SKM-1 treated with dmso at 0.1 percent for 144 hours (cell line): ENCODE data around the gene CSAD.
A peak's percentile ranks its signal among the peaks of the same experiment; 100 is the strongest.

Source experiments
- DNase-seq: peaks from one replicate; lab custom pipeline; 2025; ENCODE audit not compliant: unreplicated experiment; lab: John Stamatoyannopoulos, UW

CSAD gene, protein sequence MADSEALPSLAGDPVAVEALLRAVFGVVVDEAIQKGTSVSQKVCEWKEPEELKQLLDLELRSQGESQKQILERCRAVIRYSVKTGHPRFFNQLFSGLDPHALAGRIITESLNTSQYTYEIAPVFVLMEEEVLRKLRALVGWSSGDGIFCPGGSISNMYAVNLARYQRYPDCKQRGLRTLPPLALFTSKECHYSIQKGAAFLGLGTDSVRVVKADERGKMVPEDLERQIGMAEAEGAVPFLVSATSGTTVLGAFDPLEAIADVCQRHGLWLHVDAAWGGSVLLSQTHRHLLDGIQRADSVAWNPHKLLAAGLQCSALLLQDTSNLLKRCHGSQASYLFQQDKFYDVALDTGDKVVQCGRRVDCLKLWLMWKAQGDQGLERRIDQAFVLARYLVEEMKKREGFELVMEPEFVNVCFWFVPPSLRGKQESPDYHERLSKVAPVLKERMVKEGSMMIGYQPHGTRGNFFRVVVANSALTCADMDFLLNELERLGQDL

DNA sequence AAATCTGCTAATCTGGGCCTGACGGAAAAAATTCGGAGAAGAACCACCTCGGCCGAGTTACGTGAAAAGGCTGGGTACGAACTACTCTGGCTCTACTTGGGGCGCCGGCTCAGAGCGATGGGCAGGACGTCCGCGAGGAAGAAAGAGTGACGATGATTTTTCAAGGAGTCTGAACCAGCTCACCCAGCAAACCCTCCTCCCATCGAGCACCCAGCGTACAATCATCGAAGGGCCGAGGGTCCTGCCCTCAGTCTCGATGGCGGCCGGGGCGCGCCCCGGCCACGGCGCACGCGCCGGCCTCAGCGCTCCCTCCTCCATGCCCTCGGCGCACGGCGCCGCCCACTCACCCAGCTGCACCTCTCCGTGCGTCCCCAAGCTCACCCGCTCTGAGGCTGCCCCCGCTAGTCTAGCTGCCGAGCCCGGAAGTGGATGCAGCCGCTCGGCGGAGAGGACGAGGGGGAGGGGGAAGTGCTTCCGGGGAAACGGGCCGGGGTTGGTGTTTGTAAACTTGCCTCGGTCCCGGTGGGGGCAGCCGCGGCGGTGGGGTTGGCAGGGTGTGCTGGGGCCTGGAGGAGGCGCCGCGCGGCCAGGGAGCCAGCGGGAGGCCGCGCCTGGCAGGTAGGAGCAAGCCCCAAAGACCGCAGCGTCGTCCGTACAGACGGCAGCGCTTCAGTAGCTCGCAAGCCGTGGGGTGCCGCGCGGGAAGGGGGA is at the start of gene CSAD, which contains the start of gene ZNF740:
CSAD (minus strand) TSS at position 706 of the 711 bp plus-strand sequence. CDS start 7,455 bp downstream, outside the sequence.
ZNF740 (plus strand) TSS at position 503 of the 711 bp plus-strand sequence. CDS start 1,262 bp downstream, outside the sequence.
- peak; percentile 82 for DNase-seq

DNA sequence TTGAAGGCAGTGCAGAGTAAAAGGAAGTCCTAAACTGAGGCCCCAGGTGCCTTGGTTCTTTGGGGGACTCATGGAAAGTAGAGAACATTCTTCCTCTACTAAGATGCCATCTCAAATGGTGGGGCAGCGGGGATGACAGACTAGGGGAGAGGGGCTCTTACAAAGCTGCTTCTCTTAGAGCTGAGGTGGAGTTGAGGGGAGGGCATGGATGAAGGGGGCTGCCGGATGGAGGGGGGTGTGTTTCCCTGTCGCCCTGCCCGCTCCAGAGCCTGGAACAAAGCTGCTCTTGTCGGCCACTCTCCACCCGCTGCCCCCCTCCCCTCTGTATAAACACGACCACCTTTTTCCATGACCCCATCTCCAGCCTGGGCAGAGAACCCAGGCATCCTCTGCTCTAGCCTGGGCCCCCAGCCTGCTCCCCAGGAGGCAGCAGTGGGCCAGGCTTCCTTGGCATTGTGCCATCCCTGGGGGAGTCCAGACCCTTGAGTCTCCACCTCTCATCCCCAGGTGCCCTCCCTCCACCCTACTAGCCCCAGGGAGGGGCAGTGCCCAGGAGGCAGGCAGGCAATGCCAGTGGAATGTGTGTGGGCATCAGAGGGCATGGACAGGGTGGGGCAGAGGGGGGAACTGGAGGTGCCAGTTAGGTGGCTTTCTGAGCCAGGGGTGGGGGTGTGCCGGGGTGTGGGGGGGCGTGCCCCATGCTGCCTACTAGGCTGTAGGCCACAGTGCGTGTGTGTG is 49.6 kb upstream of the CSAD start:
- DNase-seq, result no peak

DNA sequence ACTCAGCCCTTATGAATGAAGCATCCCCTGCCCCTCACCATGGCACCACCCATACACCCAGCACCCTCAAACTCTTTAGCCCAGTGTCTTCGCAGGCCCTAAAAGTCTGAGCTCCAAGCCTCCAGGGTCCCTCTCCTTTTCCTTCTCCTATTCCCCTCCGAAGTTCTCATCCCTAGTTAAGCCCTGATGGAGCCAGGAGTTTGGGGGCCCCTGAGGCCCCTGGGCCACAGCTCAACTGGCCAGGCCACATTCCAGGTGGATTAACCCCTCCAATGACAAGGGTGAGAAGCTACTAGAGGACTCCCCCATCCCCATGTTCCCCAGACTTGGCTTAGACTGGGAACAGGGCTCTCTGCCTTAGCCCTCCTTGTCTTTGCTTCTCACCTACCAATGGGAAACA is 48.7 kb upstream of the CSAD start:
- DNase-seq, result no peak

DNA sequence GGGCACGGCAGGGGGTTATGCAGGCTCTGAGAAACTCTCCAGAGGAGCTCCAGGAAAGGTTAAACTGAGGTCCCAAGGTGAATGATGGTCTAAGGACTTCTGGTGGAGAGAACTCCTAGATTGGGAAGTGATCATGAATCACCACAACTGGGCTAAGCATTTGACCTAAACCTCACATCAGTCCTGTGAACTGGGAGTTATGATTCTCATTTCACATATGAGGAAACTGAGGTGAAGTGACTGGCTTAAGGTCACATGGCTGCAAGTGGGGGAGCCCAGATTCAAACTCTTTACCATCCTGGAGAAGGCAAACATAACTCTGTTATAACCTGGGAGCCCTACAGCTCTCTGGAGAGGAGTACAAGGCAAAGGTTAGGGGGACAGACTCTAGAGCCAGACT is 47.1 kb upstream of the CSAD start:
- DNase-seq, result no peak

DNA sequence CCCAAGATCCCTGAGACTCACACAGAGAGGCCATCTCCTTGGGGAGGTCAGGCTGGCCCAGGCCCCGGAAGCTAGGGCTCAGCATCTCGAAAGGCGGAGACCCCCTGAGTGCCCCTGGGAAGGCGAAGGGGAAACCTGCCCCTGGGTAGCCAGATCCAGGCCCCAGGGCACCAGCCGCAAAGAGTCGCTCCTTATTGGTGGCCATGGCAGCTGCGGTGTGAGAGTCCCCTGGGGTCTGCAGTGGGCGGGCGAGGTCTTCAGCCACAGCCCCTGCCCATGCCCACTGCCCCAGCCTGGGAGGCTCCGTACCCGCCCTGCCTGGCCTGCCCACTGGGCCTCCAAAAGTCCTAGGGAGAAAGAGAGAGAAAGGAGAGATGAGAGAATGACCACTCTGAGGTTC is 46.6 kb upstream of the CSAD start:
- no peak for DNase-seq

DNA sequence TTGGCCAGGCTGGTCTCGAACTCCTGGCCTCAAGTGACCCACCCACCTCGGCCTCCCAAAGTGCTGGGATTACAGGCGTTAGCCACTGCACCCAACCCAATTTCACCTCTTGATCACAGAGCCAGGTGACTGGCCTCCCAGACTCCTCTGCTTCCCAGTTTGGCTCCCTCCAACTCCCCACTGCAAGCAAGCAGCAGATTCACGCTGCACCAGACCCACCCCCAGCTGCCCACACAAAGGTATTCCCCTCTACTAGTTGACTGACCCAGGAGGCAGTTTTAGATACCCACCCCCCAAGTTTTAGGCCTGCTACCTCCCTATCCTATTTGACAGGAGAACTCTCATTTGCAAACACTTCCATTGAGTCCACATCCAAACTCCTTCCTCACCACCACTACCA is 46.1 kb upstream of the CSAD start:
- DNase-seq, result no peak

DNA sequence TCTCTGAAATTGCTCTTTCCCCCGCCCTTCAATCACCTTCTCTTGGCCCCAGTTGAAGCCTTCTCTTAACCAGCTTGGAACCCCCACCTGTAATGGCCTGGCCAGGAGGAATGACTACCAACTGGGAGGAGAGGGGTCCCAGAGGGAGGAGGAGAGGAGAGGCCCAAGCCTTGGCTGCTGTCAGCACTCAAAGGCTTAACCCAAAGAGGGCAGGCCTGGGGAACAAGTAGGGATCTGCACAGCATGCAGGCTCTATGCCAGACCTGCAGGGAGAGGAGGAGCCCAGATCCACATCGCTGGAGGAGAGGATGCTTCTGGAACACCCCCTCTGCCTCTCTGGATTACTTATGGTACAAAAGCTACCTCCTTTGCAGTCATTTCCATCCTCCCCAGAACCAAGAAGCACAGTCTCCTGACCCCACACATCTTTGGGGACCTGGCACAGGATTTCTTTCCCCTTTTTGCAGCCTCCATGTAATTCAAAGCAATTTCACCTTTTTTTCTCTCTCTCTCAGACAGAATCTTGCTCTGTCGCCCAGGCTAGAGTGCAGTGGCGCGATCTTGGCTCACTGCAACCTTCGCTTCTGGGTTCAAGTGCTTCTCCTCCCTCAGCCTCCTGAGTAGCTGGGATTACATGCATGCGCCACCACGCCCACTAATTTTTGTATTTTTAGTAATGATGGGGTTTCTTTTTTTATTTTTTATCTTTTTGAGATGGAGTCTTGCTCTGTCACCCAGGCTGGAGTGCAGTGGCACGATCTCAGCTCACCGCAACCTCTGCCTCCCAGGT is 45.1 kb upstream of the CSAD start:
- no peak for DNase-seq

DNA sequence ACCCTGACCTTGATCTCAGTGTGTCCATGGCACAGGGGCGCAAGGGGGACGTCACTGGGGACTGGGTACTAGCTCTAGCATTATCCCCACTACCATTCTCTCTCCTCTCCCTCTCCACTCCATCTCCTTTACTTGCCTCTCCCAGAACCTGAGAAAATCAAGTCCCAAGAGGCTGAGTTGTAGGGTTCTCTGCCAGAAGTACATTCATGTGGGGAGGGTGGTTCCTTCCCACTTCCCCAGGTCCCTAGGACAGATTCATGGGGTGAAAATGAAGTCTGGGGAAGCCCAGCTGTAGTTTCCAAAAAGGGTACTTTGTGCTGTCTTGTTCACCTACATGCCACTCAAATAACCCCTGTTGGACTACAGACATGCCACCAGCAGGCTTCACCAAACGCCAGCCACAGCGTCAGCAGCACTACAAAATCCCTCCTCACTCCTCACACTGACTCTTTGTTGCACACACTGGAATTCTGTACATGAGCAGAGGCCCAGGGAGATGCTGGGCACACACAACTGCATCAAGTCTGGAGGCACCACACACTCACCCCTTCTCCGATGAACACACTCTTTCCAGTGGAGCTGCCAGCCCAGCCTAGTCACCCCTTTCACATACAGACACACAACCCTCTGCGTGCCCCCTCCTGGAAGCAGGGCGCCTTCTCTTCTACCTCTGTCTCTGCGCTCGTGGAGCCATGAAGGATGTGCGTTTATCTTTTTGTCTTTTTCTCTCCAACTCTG is 44.3 kb upstream of the CSAD start:
- DNase-seq, result no peak

DNA sequence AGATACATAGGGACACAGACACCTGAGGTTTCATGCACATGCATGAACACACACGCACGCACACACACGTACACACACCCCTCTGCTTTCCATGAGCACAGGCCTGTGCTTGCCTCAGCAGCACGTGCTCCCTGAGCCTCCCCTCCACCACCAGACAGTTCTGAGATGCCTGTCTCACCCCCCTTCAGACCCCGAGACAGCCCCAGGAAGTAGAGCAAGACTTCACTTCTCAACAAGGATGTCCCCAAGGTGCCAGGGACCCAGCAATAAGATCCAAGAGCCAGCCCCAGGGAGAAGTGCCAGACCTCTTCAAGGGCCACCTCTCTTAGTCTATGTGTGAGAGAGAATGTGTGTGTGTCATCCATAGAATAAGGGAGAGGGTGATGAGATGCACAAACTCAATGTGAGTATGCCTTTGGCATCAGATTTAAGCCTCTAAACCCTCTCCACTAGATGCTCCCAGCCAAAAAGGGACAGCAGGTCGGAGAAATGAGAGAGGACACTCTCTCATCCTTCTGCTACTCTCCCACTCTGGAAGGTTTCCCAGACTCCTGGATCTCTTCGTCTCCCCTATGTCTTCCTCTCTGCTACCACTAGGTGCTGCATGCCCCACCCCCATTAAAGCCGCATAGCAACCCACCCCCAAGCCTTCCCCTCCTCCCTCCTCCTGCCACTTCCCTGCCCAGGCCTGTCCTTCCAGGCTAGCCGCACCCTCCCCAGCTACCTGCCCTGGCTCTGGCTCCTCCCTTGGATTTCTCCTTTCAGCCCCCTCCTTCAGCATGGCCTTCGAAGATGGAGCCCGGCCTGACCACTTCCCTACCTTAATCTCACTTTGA is 43.6 kb upstream of the CSAD start:
- no peak for DNase-seq

DNA sequence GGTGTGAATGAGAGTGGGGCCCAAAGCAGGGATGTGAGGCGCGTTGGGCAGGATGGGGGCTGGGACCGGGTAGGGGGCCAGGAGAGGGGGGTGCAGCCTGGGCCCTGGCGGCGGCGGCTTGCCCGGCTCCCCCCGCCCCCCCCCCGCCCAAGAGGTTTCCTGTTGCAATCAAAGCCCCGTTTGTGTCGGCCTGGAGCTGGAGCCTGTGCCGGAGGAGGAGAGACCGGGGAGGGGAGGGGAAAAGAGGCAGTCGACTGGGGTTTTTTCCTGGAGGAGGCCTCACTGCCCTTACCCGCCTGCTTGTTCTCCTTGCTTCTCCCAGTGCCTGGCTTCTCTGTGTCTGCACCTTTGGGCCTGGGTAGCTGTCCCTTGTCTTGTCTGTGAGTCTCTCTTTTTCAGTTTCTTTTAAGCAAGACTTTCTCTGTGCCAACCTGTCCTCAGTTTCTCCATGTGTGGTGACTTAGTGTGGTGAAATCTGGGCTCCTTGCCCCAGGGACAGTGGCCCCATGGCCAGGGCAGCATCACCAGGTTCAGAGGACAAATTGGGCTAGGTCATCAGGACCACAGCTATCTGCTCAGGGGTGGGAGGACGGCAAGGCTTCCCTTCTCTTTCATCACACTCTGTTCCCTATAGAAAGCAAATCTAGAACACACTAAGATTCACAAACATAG is 42.8 kb upstream of the CSAD start:
- DNase-seq, result no peak

DNA sequence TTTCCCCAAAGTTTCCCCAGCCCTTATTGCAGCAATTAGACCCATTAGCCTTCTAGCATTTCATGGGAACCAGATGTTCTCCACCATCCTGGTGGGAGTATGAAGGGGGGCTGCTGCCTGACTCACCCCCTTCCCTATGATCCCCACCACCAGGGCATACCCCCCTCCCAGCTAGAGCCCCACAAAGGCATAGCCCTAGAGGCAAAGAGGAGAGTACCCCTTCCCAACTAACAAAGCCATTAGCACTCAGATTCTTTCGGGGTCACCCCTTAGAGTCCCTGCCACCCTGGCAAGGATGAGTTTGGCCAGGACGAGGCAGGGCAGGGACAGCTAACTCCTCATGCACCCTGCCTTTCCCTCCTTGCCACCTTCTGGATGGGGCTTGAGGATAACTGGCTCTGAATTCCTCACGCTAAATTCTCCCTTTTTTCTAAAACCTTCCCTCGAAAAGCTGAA is 42.1 kb upstream of the CSAD start:
- DNase-seq, result no peak

DNA sequence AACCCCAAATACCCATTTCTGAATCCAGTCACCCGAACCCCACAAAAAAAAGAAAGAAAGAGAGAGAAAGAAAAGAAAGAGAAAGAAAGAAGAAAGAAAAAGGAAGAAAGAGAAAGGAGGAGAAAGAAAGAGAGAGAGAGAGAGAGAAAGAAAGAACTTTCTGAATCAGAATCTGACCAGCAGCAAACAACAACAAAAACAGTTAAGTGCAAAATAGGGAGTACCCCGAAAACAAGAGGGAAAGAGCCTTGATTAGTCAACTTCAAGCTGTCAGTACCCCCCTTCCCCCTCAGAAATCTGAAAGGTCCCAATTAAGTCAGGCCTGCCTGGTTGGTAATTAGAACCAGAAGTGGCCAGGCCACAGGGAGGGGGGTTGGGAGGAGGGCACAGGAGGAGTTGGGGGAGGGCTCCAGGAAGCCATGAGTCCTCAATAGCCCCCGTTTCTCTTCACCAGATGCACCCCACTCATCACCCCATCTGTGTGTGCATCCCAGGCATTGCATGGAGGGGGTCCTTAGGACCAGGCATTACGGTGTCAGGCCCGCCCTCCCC is 41.5 kb upstream of the CSAD start:
- no peak for DNase-seq

DNA sequence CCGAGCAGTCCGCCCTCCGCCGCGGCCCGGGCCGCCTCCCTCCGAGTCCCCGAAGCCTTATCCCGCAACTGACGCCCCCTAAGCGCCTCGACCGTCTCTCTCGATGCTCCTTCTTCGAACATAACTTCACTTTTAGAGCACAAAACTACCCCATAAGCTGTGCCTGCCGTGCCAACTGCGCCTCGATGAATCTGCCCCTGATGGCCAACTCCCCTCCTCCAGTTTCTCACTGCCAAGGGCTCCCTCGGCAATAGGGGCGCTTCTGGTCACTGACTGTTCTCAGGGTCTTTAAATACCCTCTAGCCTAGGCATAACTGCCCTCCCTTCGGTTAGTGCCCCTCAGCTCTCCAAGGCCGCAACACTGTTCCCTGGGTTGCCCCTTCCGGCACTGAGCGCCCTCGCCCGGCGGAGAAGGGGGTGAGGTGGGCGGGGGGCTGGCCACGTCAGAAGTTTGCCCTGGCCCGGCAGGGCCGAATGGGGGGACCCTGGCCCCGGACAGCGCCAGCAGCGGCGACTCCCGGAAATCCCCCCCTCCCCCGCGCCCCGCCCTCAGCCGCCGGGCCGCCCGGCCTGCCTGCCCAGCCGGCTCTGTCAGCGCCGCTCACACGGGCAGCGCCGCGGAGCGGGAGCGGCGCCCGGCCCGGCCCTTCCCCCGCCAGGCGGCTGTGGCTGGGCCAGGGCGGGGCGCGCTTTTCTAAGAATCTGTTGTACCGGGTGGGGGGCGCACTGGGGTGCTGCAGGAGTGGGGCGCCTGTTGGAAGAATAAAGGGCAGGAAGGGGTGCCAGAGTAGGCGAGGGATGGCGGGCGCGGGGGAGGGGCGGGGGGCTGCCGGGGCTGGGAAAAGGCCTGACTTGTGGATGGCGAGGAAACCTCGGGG is 40.7 kb upstream of the CSAD start:
- no peak for DNase-seq

DNA sequence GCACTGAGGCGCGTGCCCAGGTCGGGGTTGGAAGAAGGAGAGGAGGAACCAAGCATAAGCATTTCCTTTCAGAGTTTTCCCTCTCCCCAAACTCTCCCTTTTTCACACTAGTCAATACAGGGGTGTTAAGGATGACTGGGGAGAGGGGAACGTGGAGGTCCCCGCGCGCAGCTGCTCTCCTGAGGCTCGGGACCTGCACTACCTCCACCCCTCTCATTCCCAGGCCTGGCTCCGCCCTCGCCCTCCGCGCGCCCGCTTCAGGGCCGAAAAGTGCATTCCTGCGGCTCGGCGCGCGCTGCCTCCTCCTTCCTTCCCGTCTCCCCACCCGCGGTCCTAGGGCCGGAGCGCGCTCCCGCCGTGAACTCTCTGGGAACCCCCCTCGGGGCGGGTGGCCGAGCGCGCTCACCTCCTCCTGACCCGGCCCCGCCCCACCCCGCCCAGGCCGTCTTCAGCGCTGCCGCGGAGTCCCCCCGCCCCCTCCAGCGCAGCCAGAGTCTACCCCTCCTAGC is 40.0 kb upstream of the CSAD start:
- DNase-seq, result peak; percentile 59

DNA sequence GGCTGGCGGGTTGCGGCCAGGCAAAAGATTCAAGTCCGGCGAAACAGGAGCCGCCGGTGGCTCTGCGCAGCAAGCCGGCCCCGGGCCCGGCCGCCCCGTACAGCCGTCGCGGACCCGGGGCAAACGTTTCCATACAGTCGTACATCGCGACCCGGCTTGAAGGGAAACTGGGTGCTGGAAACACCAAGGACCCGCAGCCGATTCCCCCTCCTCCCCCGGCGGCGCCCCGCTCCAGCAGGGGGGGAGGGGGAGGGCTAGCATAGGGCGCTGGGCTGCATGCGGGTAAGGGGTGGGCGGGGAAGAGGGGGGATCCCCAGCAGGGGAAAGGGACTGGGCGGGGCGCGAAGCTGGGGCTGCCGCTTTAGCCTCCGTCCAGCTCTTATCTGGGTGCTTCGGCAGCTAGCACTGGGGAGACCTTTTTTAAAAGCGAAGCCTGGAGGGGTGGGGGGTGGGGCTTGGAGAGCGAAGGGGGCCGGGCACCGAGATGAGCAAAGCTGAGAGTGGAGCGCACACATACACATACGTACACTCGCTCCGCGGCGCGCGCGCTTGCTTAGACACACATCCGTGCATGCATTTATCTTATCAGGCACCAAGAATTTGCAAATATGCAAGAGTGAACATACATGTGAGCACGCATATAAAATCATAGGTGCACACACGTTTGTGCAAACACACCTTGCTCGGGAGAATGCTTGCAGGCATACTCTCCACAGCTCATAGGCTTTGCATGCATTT is 39.4 kb upstream of the CSAD start:
- no peak for DNase-seq

DNA sequence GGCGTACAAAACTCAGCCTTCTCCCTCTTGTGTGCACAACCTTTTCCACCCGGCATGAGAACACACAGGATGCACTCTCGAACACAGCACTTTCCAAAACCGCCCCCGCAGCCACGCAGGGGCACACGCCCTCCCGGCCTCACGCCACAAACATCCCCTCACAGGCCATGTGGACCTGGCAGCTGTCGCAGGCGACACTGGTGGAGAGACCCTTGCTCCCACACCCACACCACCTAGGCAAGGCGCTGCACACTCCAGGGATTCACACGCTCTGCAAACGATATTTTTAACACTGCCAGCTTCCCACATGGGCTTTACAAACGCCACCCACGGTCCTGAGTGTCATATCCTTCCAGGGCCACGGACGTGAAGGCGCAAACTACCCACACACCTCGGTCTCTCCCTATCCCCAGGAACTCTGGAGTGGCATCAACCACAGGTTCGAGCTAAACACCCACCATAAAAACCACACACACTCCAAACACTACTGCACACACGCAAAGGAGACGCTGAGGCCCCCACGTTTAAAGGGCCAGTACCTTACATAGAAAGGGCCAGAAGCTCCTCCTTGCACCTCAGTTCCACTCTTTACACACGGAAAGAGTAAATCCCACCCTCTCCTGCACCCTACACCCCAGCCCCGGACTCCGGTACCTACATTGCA is 38.7 kb upstream of the CSAD start:
- no peak for DNase-seq
